Neural progenitor cell (in vitro differentiated cells): ENCODE data around the gene SLC39A13. TPM values are rescaled to one million over a fixed set of nuclear protein-coding genes. Genes with fewer than 3 reads are reported as not detected.

Source experiments
- DNase-seq: peaks from one replicate; pipeline ENCODE4 v3.0.0-alpha.2; 2016; ENCODE audit warnings: low spot score
- H2AFZ ChIP-seq: fragments of 200-600 bp; sonication (generic); replicated peaks from 2 replicates; pipeline ENCODE4 v1.6.1; 2016; ENCODE audit warnings: antibody characterized with exemption
- H3F3A ChIP-seq: fragments of 200-600 bp; sonication (generic); 2 replicates; pipeline ENCODE4 v1.6.1; 2016; ENCODE audit warnings: antibody characterized with exemption, low read depth
- H3K27ac ChIP-seq: fragments of 200-600 bp; sonication (generic); 2 replicates; pipeline ENCODE4 v1.5.1; 2016; ENCODE audit warnings: mild to moderate bottlenecking
- H3K27me3 ChIP-seq: fragments of 200-600 bp; sonication (generic); 2 replicates; pipeline ENCODE4 v1.6.1; 2016; ENCODE audit warnings: mild to moderate bottlenecking, moderate library complexity
- H3K36me3 ChIP-seq: fragments of 200-600 bp; sonication (generic); 2 replicates; pipeline ENCODE4 v1.5.1; 2016
- H3K4me1 ChIP-seq: fragments of 200-600 bp; sonication (generic); 2 replicates; pipeline ENCODE4 v1.6.1; 2016; ENCODE audit warnings: mixed run types
- H3K4me2 ChIP-seq: fragments of 200-600 bp; sonication (generic); 2 replicates; pipeline ENCODE4 v1.6.1; 2016
- H3K4me3 ChIP-seq: fragments of 200-600 bp; sonication (generic); 2 replicates; pipeline ENCODE4 v1.5.1; 2016
- H3K79me2 ChIP-seq: fragments of 200-600 bp; sonication (generic); 2 replicates; pipeline ENCODE4 v1.6.1; 2016; ENCODE audit warnings: low read depth
- H3K9ac ChIP-seq: fragments of 200-600 bp; sonication (generic); 2 replicates; pipeline ENCODE4 v1.6.1; 2016
- H3K9me3 ChIP-seq: fragments of 200-600 bp; sonication (generic); 2 replicates; pipeline ENCODE4 v1.5.1; 2016; ENCODE audit warnings: low read depth
- H4K20me1 ChIP-seq: fragments of 200-600 bp; sonication (generic); 2 replicates; pipeline ENCODE4 v1.6.1; 2016; ENCODE audit warnings: low read depth
- H3K27ac Mint-ChIP-seq: 3 replicates; pipeline ENCODE4 v1.8.0; 2021; ENCODE audit warnings: mixed read lengths
- H3K27me3 Mint-ChIP-seq: 2 replicates; pipeline ENCODE4 v1.8.0; 2022; ENCODE audit warnings: low read depth, mild to moderate bottlenecking, inconsistent platforms, moderate library complexity, mixed read lengths; ENCODE audit not compliant: insufficient read depth
- H3K36me3 Mint-ChIP-seq: 3 replicates; pipeline ENCODE4 v1.8.0; 2021; ENCODE audit warnings: mixed read lengths
- H3K4me1 Mint-ChIP-seq: 3 replicates; pipeline ENCODE4 v1.8.0; 2021; ENCODE audit warnings: mixed read lengths
- H3K4me3 Mint-ChIP-seq: 3 replicates; pipeline ENCODE4 v1.8.0; 2021; ENCODE audit warnings: mild to moderate bottlenecking, moderate library complexity, mixed read lengths
- H3K9me3 Mint-ChIP-seq: 3 replicates; pipeline ENCODE4 v1.8.0; 2020; ENCODE audit warnings: mixed read lengths
- EZH2 ChIP-seq: fragments of 200-600 bp; sonication (generic); IDR thresholded peaks from 2 replicates; pipeline ENCODE4 v1.6.1; 2017; ENCODE audit warnings: antibody characterized with exemption, mild to moderate bottlenecking, moderate library complexity
- EZH2phosphoT487 ChIP-seq: fragments of 200-600 bp; sonication (generic); IDR thresholded peaks from 2 replicates; pipeline ENCODE4 v1.6.1; 2017; ENCODE audit warnings: antibody characterized with exemption
- total RNA-seq: library from RNA; depleted of rRNA; stranded (reverse); fragments of >200 nt; gene quantifications from 2 replicates; pipeline ENCODE4 v1.2.3, GENCODE V29; 2015; ENCODE audit warnings: low replicate concordance
- TF ChIP-seq, protein P1 (sequence below): fragments of 200-600 bp; sonication (generic); IDR thresholded peaks from 2 replicates; pipeline ENCODE4 v1.5.1; 2017; ENCODE audit warnings: antibody characterized with exemption, mild to moderate bottlenecking

SLC39A13 gene
- total RNA-seq, 1 donor from 2014 or later = 11.3 TPM

DNA sequence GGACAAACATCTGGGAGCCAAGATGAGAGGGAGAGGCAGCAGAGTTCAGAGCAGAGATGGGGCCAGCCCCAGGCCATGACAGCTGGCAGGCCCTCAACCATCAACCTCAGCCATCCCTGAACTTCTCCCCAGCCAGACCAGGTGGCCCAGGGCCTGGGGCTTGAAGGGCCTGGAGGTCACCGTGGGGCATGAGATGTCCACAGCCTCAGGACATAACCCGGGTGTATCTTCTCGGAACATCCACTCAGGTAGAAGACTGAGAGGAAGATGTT is 12.4 kb upstream of the SLC39A13 start:
- H3F3A ChIP-seq = peaks cover 26% of the 10 kb centered on the region
- TF ChIP-seq EZH2phosphoT487 (no peak), EZH2 (no peak)
- TF ChIP-seq, protein P1, sequence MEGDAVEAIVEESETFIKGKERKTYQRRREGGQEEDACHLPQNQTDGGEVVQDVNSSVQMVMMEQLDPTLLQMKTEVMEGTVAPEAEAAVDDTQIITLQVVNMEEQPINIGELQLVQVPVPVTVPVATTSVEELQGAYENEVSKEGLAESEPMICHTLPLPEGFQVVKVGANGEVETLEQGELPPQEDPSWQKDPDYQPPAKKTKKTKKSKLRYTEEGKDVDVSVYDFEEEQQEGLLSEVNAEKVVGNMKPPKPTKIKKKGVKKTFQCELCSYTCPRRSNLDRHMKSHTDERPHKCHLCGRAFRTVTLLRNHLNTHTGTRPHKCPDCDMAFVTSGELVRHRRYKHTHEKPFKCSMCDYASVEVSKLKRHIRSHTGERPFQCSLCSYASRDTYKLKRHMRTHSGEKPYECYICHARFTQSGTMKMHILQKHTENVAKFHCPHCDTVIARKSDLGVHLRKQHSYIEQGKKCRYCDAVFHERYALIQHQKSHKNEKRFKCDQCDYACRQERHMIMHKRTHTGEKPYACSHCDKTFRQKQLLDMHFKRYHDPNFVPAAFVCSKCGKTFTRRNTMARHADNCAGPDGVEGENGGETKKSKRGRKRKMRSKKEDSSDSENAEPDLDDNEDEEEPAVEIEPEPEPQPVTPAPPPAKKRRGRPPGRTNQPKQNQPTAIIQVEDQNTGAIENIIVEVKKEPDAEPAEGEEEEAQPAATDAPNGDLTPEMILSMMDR = no peak
- H3K4me3 ChIP-seq = no peak overlapping the region
- H4K20me1 ChIP-seq = no peaks in the 10 kb centered on the region
- H3K27ac Mint-ChIP-seq = no peak overlapping the region
- no peak overlapping the region for H2AFZ ChIP-seq
- H3K27ac ChIP-seq = no peak overlapping the region
- H3K9me3 Mint-ChIP-seq = no peaks in the 10 kb centered on the region
- H3K27me3 Mint-ChIP-seq = peaks cover 11% of the 10 kb centered on the region
- peaks cover 8% of the 10 kb centered on the region for H3K4me1 ChIP-seq
- peak; percentile 1 for DNase-seq
- no peak overlapping the region for H3K9ac ChIP-seq
- no peaks in the 10 kb centered on the region for H3K79me2 ChIP-seq
- H3K36me3 ChIP-seq = no peaks in the 10 kb centered on the region
- no peak overlapping the region for H3K4me2 ChIP-seq
- no peaks in the 10 kb centered on the region for H3K27me3 ChIP-seq
- H3K36me3 Mint-ChIP-seq = no peaks in the 10 kb centered on the region
- no peaks in the 10 kb centered on the region for H3K9me3 ChIP-seq
- H3K4me1 Mint-ChIP-seq = peaks cover 13% of the 10 kb centered on the region
- no peak overlapping the region for H3K4me3 Mint-ChIP-seq

- no peak overlapping the region for H3K4me3 Mint-ChIP-seq
- no peak overlapping the region for H3K4me2 ChIP-seq
- H3K9me3 ChIP-seq = no peaks in the 10 kb centered on the region
- peaks cover 16% of the 10 kb centered on the region for H3K27me3 Mint-ChIP-seq
- no peak overlapping the region for H3K9ac ChIP-seq
- no peak for TF ChIP-seq EZH2phosphoT487
- no peaks in the 10 kb centered on the region for H3K9me3 Mint-ChIP-seq
- DNase-seq = peak; percentile 15
- H3K27ac Mint-ChIP-seq = peak overlapping the region; percentile 57
- H3K27ac ChIP-seq = no peak overlapping the region
- H3K4me1 ChIP-seq = peaks cover 8% of the 10 kb centered on the region
- no peak overlapping the region for H2AFZ ChIP-seq
- H3K27me3 ChIP-seq = no peaks in the 10 kb centered on the region
- H3K79me2 ChIP-seq = no peaks in the 10 kb centered on the region
- peaks cover 34% of the 10 kb centered on the region for H3F3A ChIP-seq
- H3K4me3 ChIP-seq = no peak overlapping the region
- H3K4me1 Mint-ChIP-seq = peaks cover 18% of the 10 kb centered on the region
- no peaks in the 10 kb centered on the region for H3K36me3 Mint-ChIP-seq
- H3K36me3 ChIP-seq = no peaks in the 10 kb centered on the region
- H4K20me1 ChIP-seq = no peaks in the 10 kb centered on the region
Observed at GRCh38 chr11:47398011-47398410, 10.4 kb upstream of the SLC39A13 start.

GRCh38 chr11:47398551-47398950 is 9.8 kb upstream of the SLC39A13 start:
- Histone ChIP-seq H3K27me3 (no peaks in the 10 kb centered on the region), H3K4me3 (no peak overlapping the region), H3K9me3 (no peaks in the 10 kb centered on the region), H3K4me2 (no peak overlapping the region), H3K79me2 (no peaks in the 10 kb centered on the region), H3K9ac (no peak overlapping the region), H3K27ac (no peak overlapping the region), H3K4me1 (peaks cover 8% of the 10 kb centered on the region), H3K36me3 (no peaks in the 10 kb centered on the region), H2AFZ (no peak overlapping the region), H4K20me1 (no peaks in the 10 kb centered on the region), H3F3A (peaks cover 38% of the 10 kb centered on the region)
- Mint-ChIP-seq H3K9me3 (no peaks in the 10 kb centered on the region), H3K4me1 (peaks cover 22% of the 10 kb centered on the region), H3K36me3 (no peaks in the 10 kb centered on the region), H3K27ac (peak overlapping the region; percentile 57), H3K4me3 (peak overlapping the region; percentile 33), H3K27me3 (peaks cover 16% of the 10 kb centered on the region)
- no peak for TF ChIP-seq EZH2
- peak; percentile 1 for DNase-seq

DNA sequence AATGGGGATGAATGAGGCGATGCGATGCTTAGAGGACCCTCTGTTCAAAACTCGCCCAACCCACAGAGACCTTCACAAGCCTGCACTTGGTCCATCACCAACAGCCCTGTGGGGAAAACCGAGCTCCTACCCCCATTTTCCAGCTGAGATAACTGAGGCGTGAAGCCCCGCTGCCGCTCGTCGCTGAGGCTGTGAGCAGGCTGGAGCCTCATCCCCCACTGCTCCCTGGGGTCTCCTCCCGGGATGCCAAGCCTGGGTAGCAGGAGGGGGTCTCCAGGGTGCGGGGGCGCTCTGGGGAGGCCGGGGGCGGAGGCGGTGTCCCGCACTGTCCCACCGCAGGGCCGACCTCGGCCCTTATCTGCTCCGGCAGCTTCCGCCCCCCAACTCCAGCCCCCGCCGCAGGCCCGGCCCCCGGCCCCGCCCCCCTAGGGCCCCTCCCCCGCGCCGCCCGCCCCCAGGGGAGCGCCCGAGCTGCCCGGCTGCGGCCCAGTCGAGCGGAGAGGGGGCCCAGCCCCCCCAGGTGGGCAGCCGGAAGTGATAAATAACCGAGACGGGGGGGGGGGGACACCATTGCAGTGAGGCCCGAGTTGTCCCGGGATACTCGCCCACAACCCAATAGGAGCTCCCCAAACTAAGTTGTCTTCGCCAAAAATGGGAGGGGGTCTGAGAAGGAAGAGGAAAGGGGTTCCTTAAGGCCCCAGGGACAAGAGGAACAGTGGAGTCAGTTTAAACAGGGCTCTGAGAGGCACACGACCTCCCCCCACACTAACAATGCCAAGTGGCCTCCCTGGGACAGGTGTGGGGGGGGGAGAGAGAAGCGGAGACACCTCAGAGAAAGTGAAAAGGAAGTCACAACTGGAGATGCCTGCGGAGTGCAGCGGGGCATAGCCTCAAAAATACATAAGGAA is 8.3 kb upstream of the SLC39A13 start:
- Histone ChIP-seq H3K4me1 (peaks cover 8% of the 10 kb centered on the region), H3K27ac (no peak overlapping the region), H3K27me3 (no peaks in the 10 kb centered on the region), H4K20me1 (no peaks in the 10 kb centered on the region), H3F3A (peaks cover 42% of the 10 kb centered on the region), H3K9ac (no peak overlapping the region), H3K36me3 (no peaks in the 10 kb centered on the region), H3K4me3 (peak overlapping the region; percentile 48), H2AFZ (peak overlapping the region; percentile 65), H3K79me2 (no peaks in the 10 kb centered on the region), H3K4me2 (peak overlapping the region; percentile 85), H3K9me3 (no peaks in the 10 kb centered on the region)
- TF ChIP-seq EZH2phosphoT487 (no peak), EZH2 (no peak)
- TF ChIP-seq, protein P1 = no peak
- peak; percentile 53 for DNase-seq
- Mint-ChIP-seq H3K4me3 (peak overlapping the region; percentile 80), H3K27ac (peak overlapping the region; percentile 36), H3K4me1 (peaks cover 26% of the 10 kb centered on the region), H3K36me3 (no peaks in the 10 kb centered on the region), H3K27me3 (peaks cover 24% of the 10 kb centered on the region), H3K9me3 (no peaks in the 10 kb centered on the region)
